ENCODE data around the gene NPIPB2. TPM values are rescaled to one million over a fixed set of nuclear protein-coding genes. Genes with fewer than 3 reads are reported as not detected.

NPIPB2 gene
- total RNA-seq, 1 donor from 2014 or later: 10.9 TPM

DNA sequence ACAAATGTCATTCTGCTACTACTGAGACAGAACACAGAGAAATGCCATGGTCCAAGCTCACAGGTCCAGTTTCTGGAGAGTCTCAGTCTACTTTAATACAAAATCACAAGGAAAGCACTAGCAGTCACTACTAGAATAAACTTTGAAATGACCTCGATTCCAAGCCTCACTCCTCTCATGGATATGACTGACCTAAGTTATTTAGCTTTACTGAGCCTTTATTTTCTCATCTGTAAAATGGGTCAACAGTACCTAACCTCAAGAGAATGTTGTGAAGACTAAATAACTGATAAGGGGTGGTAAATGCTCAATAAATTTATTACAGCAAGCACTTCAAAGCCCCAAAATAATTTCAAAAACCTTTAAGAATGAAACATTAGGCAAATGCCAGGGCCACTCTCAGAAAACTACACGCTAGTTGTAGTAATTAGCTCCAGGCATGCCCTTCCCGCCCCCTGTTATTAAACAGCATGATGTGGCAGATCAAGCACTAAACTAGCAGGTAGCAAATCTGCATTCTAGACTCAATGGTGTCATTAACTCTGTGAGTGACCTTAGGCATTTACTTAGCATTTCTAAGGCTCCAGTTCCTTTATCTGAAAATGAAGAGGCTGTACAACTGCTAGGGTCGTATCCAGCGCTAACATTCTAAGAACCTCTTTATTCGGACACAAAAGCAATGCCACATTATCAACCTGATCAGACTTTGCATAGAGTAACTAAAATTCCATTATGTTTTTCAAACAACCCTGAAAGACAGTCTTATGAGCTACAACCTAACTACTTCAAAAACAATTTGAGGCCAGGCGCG, 34.5 kb downstream of the NPIPB2 start:
- no peak for DNase-seq (ENCODE audit: low spot score)

DNA sequence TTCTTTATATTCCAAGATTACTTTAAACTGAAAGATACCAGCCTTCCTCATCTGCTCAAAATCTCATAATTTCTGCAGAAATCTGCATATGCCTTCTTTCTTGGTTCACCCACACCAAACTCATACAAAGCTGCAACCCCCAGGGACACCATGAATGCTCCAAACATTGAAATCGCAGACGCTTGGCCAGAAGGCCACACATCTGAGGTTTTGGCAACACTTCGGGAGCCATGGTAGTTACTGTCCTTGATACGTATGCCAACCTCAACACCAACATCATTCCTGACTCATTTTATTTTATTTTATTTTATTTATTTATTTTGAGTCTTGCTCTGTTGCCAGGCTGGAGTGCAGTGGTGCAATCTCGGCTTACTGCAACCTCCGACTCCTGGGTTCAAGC, 37.9 kb downstream of the NPIPB2 start:
- DNase-seq (ENCODE audit: low spot score): no peak

DNA sequence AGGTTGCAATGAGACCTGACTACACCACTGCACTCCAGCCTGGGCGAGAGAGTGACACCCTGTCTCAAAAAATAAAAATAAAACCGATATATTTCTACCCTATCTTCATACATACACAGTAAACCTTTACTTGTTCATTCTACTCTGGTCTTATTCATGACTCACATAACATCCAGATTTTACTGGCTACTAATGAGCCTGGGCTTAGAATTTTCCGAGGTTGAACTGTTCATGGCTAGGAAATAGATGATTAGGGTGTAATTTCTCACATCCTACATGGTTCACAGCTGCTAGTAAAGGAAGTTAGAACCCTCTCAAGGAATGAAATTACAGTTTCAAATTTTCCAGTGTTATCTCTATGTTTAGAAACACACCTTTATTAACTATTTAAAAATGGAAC, 40.8 kb downstream of the NPIPB2 start:
- DNase-seq (ENCODE audit: low spot score): no peak

DNA sequence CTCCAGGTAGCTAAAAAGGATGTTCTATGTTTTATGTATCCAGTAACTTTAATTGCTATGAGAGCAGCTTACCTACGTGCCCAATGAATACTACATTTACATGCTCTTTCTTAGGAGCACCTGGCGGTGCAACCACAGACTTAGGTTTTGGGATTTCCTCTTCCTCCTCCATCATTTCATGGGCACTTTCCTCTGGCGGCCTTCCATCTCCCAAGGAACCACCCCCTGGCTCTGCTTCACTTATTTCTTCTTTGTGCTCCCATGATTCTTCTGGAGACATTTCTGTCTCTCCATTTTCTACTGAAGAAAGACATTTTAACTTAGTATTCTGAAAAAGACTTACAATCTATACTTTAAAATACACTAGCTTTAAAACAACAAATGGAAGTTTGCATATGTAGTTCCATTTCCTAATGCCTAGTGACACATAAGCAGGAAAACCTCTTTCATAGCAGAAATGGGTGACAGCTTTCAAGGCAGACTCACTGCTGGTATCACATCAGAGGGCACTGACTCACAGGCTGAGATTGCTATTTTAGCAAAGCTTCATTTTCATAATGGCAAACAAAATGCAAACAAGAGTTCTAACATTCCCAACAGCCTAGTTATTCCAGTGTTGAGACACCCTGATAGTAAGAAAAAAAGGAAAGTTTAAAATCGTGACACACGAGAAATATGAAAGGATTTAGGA, 45.2 kb downstream of the NPIPB2 start:
- no peak for DNase-seq (ENCODE audit: low spot score)

DNA sequence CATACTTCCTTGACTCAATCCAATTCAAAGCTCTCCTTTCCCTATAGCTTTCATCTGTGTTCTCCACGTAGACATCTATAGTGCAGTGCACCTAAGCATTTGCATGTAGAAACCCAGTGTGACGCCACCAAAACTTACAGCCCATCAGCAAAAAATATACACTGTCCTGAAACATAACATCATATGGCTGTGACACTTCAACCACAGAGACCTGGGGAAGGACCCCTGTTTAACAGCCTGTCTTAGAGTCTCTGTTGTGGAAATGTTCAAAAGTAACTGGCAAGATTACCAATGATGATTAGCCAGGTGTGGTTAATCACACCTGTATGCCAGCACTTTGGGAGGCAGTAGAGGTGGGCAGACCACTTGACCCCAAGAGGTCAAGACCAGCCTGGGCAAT, 48.3 kb downstream of the NPIPB2 start:
- DNase-seq (ENCODE audit: low spot score): no peak

DNA sequence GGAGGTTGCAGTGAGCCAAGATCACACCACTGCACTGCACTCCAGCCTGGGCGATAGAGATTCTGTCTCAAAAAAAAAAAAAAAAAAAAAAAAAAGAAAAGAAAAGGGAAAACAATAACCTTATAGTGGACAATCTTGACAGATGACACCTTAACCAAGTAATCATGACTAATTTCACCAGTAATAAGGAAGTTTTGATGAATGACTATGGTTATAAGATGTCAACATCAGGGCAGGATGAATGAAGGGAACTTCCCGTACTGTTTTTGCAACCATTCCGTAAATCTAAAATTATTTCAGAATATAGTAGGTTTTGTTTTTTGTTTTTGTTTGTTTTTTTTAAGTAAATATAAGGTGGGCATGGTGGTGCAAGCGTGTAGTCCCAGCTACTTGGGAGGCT, 49.1 kb downstream of the NPIPB2 start:
- no peak for DNase-seq (ENCODE audit: low spot score)

DNA sequence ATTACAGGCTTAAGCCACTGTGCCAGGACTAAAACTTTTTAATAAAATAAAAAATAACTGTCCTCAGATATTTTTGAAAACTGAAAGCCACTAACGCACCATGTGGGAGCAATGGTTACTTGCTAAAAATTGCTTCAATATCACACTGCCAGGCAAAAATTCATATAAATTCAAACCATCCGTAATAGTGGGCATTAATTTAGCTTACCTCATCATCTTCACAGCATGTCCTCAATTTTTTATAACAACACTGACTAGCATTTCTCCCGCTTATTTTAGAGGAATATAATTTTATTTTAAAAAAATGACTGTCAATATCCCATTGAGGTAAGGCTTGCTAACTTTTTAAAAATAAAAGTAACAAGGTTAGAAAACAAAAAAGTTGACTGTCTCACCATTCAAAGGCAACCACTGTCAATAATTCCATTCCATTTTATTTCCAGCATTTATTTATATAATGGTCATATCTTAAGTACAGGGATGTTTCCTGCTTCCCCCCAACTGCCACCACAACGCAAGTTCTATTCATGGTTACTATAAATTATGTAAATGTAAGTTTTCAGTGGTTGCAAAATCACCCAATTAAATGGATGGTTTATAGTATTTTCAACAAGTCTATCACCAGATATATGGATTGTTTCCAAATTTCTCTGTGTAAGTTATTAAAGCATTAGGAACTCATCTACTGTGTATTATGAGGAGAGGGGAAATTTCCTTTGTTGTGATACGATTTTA, 51.4 kb downstream of the NPIPB2 start:
- no peak for DNase-seq (ENCODE audit: low spot score)

DNA sequence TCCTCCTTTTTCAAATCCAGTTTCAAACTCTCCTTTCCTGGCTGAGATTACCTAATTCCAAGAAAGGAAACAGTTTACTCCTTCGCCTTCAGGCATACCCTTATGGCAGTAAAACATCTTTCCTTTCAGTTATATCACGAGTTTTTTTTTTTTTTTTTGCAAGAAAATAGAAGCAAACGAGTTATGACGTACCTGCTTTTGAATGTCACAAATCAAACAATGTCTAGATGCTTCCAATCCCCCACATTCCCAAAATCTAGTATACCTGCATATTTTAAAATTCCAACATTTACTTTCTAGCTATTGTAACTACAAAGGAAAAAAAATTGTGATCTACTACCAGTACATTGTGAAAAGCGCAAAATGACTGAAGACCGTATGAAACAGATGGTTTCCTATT, 55.0 kb downstream of the NPIPB2 start:
- DNase-seq (ENCODE audit: low spot score): no peak

DNA sequence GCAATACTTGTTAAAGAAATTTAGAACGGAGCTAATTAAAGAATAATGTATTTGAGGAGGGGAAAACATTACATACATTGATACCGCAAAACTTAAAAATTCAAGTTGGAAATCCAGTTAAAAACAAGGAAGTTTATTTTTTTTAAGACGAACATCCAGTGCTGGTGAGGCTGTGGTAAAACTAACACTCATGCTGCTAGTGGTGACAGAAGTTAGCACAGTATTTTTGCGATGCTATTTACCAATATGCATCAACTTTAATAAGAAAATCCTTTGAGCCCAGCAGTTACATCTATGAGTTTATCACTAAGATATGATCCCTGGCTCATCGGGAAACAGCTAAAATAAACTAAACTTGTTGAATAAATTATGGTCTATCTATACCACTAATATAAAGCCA, 57.8 kb downstream of the NPIPB2 start:
- no peak for DNase-seq (ENCODE audit: low spot score)

DNA sequence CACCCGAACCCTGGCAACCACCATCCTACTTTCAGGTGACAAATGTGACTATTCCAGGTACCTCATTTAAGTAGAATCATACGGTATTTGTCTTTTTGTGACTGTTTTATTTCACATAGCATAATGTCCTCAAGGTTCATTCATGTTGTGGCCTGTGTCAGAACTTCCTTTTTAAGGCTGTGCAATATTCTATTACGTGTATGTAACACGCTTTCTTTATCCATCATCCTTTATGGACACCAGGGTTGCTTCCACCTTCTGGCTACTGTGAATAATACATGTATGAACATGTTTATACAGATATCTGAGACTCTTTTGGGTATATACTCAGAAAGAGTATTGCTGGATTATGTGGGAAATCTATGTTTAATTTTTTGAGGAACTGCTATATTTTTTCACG, 61.8 kb downstream of the NPIPB2 start:
- no peak for DNase-seq (ENCODE audit: low spot score)

DNA sequence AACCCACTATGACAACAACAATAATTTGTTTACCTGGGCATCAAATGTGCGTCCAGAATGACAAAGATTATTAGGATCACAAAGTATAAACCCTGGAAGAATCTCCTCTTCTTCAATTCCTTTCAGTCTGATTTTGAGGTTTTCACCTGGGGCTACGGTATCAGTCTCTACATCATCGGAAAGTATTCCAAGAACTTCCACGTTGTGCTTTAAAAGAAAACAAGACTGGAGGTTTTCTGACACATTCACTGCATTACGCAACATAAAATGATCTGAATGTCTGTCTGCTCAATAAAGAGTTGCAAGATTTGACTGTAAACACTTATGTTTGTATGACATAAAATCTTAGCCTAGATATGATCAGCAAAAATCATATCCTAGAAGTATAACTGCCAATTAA, 64.5 kb downstream of the NPIPB2 start:
- DNase-seq (ENCODE audit: low spot score): no peak

Other genes starting within 250 kb of the NPIPB2 start
- gene TXNDC11, start 199.2 kb downstream of the NPIPB2 start, total RNA-seq: 51.9 TPM
- gene ZC3H7A, start 144.8 kb downstream of the NPIPB2 start, total RNA-seq: 57.1 TPM
- 200 TPM for gene RSL1D1, start 90.5 kb downstream of the NPIPB2 start, total RNA-seq
- gene GSPT1, start 26.1 kb downstream of the NPIPB2 start, total RNA-seq: 138 TPM
- gene TNFRSF17, start 23.2 kb upstream of the NPIPB2 start, total RNA-seq: not detected
- 71.8 TPM for gene SNX29, start 34.7 kb upstream of the NPIPB2 start, total RNA-seq